ENCODE data around the gene AP4B1.
"Not testable (repeated sequence)": the region's sequence is repeated elsewhere in the genome, so short reads cannot be mapped to it uniquely, and the experiment has no call there.

Gene AP4B1

DNA sequence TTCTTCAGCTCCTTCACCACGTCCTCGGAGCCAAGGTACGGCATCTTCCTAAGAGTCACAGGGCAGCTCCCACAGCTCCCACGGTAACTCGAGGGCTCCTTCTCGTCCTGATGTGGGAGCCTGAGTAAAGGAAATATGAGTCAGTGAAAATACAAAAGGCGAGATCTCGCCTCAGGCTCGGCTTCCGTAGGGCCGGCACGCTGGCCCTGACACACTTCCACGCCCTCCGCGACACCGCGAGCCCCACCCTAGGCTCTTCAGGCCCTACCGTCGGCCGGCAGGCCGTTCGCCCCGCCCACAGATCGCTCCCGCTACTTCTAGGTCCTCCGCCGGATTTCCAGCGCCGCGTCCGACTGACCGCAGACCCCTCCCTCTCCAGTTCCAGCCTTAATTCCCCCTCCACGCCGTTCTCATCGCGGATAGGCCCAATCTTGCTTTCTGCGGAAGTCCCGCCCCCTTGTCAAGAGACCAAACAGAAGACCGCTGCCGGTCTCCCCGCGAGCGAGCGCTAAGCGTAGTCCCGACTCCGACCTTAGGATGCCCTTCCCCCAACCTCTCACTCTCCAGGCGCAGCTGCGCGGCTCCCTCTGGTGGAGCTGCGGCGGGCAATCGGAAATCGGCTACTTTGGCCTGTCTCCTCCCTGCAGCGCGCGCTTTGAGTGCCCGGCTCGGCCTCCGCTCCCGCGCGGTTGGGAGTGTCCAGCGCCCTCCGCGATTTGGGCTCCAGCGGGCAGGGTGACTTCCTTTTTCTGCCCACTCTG, at the start of gene AP4B1, which contains the start of gene DCLRE1B:
Gene AP4B1 (minus strand): TSS at position 126 of the 761 bp plus-strand sequence. CDS start 82 bp downstream, at position 44.
Gene DCLRE1B (plus strand): TSS at position 653 of the 761 bp plus-strand sequence. CDS start 261 bp downstream, outside the sequence.
- peak; percentile 100 for DNase-seq

- DNase-seq, result no peak
Observed at GRCh38 chr1:113951719-113952118, 47.1 kb upstream of the AP4B1 start.

- no peak for DNase-seq
Observed at GRCh38 chr1:113950908-113951307, 46.3 kb upstream of the AP4B1 start.

- DNase-seq, result peak; percentile 48
Observed at GRCh38 chr1:113949007-113949406, 44.4 kb upstream of the AP4B1 start.

DNA sequence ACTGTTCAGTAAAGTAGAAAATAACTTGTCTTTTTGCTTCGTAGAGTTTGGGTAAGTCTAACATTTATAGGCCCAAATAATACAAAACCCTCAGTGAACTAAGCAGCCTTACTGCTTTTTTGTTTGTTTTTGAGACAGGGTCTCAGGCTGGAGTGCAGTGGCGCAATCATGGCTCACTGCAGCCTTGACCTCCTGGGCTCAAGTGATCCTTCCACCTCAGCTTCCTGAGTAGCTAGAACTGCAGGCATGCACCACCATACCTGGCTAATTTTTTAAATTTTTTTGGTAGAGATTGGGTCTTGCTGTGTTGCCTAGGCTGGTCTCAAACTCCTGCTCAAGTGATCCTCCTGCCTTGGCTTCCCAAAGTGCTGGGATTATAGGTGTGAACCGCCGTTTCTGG, 43.6 kb upstream of the AP4B1 start:
- not testable (repeated sequence) for DNase-seq

DNA sequence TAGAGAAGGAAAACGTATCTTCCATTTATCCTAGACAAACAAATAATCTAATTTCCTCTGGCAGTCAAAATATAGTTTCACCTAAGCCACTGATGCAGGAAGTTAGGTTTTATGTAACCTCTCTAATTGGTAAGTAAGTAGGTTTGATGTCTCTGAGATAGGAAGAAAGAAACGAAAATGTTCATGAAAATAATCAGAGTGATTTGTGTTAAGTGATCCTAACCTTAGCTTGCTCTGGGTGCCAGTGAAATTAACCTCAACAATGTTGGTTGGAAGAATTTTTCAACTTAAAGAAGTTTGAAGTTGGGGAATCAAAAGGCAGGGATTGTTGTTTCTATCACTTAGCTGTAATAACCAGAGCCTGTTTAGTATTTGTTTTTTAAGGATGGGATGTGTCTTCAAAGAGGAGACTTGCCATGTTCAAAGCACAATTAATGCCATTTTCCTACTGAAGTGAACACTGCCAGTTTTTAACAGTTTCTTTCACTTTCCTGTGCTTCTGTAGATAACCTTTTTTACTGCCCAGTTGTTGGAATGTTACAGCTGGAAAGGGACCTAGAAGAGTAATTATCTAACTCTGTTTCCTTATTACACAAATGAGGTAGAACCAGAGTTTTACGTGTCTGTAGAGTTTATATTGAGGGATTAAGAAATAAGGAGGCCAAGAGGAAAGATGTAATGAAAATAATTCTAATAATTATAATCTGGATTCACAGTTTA, 42.9 kb upstream of the AP4B1 start:
- no peak for DNase-seq

DNA sequence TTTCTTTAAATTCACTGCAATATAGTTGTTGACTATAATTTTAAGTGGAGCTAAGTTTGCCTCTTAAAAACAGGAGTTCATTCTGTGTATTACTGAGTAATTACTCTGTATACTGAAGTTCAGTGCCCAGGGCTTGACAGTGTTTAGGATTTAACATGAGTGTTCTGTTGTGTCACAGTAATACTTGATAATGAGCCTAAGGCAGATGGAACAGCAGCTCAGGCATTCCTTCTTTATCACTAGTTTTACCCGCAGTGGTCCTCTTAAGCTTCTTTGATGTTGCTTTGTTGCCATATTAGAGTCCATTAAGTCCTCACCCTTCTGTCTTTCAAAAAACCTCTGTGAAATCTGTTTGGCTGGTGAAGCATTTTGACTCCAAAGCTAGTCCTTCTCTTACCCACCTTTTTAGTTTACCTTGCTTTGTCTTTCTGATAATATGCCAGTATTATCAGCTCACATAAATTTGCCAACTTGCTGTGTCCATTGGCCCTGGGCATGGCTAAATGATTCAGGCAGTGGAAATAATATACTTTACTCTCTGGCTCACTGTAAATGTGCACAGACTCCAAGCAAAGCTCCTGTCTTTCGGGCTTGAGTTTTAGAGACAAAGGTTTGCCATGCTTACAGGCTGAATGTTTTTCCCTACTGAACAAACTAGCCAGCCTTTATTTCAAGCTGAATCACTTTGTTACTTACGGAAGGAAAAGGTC, 42.2 kb upstream of the AP4B1 start:
- DNase-seq, result peak; percentile 28

DNA sequence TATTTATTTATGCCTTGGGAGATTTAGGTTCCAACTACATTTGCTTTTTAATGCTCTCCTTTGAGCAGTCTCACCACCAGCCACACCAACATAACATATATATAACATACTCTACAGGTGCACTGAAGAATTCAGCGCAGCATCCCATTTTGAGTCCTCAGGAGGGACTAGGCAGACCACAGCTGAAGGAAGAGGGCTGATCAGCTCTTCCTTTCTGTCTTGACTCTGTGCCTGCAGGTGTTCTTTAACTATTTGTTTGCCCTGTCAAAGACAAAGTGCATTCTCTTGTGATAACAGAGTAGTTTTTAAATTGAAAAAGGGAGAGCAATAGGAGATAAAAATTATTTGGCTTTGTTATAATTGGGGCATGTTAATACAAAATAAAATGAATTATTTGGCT, 41.5 kb upstream of the AP4B1 start:
- DNase-seq, result no peak

- DNase-seq, result no peak
Observed at GRCh38 chr1:113945329-113945728, 40.7 kb upstream of the AP4B1 start.

GRCh38 chr1:113943028-113943811, 38.6 kb upstream of the AP4B1 start:
- DNase-seq, result no peak

GRCh38 chr1:113942527-113942926, 37.9 kb upstream of the AP4B1 start:
- no peak for DNase-seq

DNA sequence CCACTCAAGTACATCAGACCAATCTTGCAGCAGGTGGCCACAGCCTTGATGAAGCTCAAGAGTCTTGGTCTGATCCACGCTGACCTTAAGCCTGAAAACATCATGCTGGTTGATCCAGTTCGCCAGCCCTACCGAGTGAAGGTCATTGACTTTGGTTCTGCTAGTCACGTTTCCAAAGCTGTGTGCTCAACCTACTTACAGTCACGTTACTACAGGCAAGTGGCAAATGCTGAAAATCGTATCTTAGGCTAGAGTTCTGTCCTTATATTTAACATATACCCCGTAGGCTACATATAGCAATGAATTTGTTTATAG, 36.6 kb upstream of the AP4B1 start:
- no peak for DNase-seq

GRCh38 chr1:113940365-113941244, 36.0 kb upstream of the AP4B1 start:
- no peak for DNase-seq

- DNase-seq, result no peak
Observed at GRCh38 chr1:113938192-113938591, 33.6 kb upstream of the AP4B1 start.

GRCh38 chr1:113937146-113937545, 32.5 kb upstream of the AP4B1 start:
- no peak for DNase-seq

GRCh38 chr1:113935970-113936369, 31.4 kb upstream of the AP4B1 start:
- no peak for DNase-seq

DNA sequence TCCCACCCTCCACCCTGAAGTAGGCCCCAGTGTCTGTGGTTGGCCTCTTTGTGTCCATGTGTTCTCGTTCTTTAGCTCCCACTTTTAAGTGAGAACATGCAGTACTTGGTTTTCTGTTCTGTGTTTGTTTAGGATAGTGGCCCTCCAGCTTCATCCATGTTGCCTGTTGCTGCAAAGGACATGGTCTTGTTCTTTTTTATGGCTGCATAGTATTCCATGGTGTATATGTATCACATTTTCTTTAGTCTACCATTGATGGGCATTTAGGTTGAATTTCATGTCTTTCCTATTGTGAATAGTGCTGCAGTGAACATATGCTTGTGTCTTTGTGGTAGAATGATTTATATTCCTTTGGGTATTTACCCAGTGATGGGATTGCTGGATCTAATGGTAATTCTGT, 30.6 kb upstream of the AP4B1 start:
- no peak for DNase-seq

DNA sequence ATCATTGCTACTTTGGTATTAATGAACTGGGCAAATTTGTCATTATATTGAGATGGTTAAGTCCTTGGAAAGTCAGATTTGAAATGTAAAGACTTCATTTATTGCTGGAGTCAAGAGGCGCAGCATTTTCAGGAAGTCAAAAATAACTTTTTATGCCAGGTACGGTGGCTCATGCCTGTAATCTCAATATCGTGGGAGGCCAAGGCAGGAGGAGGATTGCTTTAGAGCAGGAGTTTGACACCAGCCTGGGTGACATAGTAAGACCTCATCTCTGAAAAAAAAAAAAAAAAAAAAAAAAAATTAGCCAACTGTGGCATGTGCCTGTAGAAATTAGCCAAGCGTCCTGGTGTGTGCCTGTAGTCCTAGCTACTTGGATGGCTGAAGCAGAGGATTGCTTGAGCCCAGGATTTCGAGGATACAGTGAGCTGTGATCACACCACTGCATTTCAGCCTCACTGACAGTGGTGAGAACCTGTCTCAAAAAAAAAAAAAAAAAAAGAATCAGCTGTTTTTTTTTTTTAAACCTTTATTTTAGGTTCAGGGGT, 30.0 kb upstream of the AP4B1 start:
- DNase-seq, result no peak

DNA sequence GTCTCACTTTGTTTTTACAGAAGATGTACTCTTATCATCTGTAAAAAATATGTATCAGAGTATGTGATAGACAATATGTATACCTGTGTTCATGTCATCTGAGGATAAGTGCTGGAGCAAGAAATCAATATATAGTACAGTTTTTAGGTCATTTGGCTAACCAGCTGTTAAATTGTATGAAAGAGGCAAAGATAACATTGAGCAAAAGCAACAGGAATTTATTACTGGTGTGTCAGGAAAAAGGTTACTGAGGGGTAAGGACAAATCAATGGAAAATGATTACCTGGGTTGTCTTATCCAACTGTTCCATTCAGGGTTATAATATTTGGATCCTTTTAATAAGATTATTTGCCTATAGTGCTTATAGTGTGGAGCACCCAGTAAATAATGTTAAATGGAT, 29.4 kb upstream of the AP4B1 start:
- no peak for DNase-seq

DNA sequence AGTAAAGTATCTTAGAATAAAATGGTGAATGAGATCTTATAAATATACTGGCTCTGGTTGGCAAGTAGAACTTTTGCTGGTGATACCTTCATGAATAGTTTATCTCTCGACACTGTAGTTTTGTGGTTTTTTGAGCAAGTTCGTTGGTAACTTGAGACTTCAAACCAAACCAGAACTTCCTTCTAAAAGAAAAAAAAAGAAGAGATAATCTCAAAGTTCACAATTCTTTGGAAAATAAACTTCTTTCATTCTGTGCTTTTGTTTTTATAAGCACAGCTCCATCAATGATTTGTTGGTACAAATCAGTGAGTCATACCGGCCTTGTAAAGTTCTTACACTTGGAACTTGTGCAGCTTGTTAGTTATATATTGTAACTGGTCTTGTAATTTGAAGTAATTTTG, 26.9 kb upstream of the AP4B1 start:
- no peak for DNase-seq

GRCh38 chr1:113930499-113931161, 26.0 kb upstream of the AP4B1 start:
- peak; percentile 74 for DNase-seq

Data from eye (tissue), 1 donor.